SK-N-SH treated with all-trans-retinoic acid at 6 μM for 48 hours (cell line): Measurements from ENCODE around the gene ARHGAP10.

Source experiments
- ARNTL ChIP-seq: fragments of 450-650 bp; formaldehyde crosslinking; IDR thresholded peaks from 2 replicates; pipeline ENCODE4 v1.5.0; 2020; ENCODE audit warnings: low read depth, mild to moderate bottlenecking, moderate library complexity, borderline replicate concordance
- PATZ1 ChIP-seq: fragments of 250-450 bp; sonication (Bioruptor Pico); IDR thresholded peaks from 2 replicates; pipeline ENCODE4 v1.8.0; 2020; ENCODE audit warnings: mild to moderate bottlenecking, moderate library complexity, borderline replicate concordance
- SNAI2 ChIP-seq: fragments of 250-450 bp; sonication (Bioruptor Pico); IDR thresholded peaks from 2 replicates; pipeline ENCODE4 v1.5.0; 2020; ENCODE audit warnings: mild to moderate bottlenecking, moderate library complexity
- ZC3H10 ChIP-seq: fragments of 250-450 bp; sonication (Bioruptor Pico); IDR thresholded peaks from 2 replicates; pipeline ENCODE4 v1.5.1; 2021; ENCODE audit warnings: mild to moderate bottlenecking, moderate library complexity
- ZFP3 ChIP-seq: fragments of 250-450 bp; sonication (Bioruptor Pico); IDR thresholded peaks from 2 replicates; pipeline ENCODE4 v1.5.0; 2020; ENCODE audit warnings: mild to moderate bottlenecking, moderate library complexity
- ZFP30 ChIP-seq: fragments of 450-650 bp; formaldehyde crosslinking; IDR thresholded peaks from 2 replicates; pipeline ENCODE4 v1.5.0; 2022; ENCODE audit warnings: mild to moderate bottlenecking, moderate library complexity

GRCh38 chr4:148101235-148101634 is 369.3 kb downstream of the ARHGAP10 start:
- TF ChIP-seq SNAI2 (CRISPR knock-in tag) (no peak), ZFP3 (CRISPR knock-in tag) (no peak), PATZ1 (no peak), ARNTL (CRISPR knock-in tag) (no peak), ZC3H10 (no peak), ZFP30 (CRISPR knock-in tag) (no peak)
